Cardiac muscle cell (in vitro differentiated cells and primary cell): Measurements from ENCODE around the gene PP2D1. TPM values are rescaled to one million over a fixed set of nuclear protein-coding genes. Genes with fewer than 3 reads are reported as not detected.
"Not testable (repeated sequence)": the region's sequence is repeated elsewhere in the genome, so short reads cannot be mapped to it uniquely, and the experiment has no call there.

ENCODE experiments used
- DNase-seq, 2 donors: peaks; one replicate each; pipeline versions ENCODE4 v3.0.0 to v3.0.0-alpha.2; 2010 to 2017; ENCODE audit warnings: low read depth in 1 of 2, low spot score in 1 of 2
- H3K27ac ChIP-seq: fragments of 200-600 bp; sonication (generic); 2 replicates; pipeline ENCODE4 v1.5.1; 2016
- H3K27me3 ChIP-seq: fragments of 200-600 bp; sonication (generic); 2 replicates; pipeline ENCODE4 v1.6.0; 2016; ENCODE audit warnings: control low read depth
- H3K36me3 ChIP-seq: fragments of 200-600 bp; sonication (generic); 2 replicates; pipeline ENCODE4 v1.5.1; 2016; ENCODE audit warnings: control low read depth
- H3K4me1 ChIP-seq: fragments of 200-600 bp; sonication (generic); 2 replicates; pipeline ENCODE4 v1.8.1; 2017; ENCODE audit warnings: low read depth, mild to moderate bottlenecking, mixed run types
- H3K4me3 ChIP-seq: fragments of 200-600 bp; sonication (generic); 2 replicates; pipeline ENCODE4 v1.5.1; 2016; ENCODE audit warnings: mild to moderate bottlenecking
- H3K9me3 ChIP-seq: fragments of 200-600 bp; sonication (generic); 2 replicates; pipeline ENCODE4 v1.5.1; 2017; ENCODE audit warnings: low read depth, mild to moderate bottlenecking, control low read depth
- CTCF ChIP-seq: IDR thresholded peaks from 2 replicates; pipeline ENCODE4 v1.5.1; 2012; ENCODE audit warnings: low read depth, mild to moderate bottlenecking, low read length
- polyA plus RNA-seq: library from polyadenylated mRNA; unstranded; fragments of >200 nt; fragmentation: Nextera tagmentation; extraction: Ambion mirVana; gene quantifications from 2 replicates; pipeline ENCODE4 v1.2.1, GENCODE V29; 2016
- total RNA-seq: library from RNA; depleted of rRNA; stranded (reverse); fragments of >200 nt; gene quantifications from 2 replicates; pipeline ENCODE4 v1.2.3, GENCODE V29; 2016

Gene PP2D1
- total and polyA plus RNA-seq, 2 experiments from 2014 or later: 0.13 TPM; not detected in 1

- H3K27me3 ChIP-seq: no peaks in the 10 kb centered on the region
- no peak for TF ChIP-seq CTCF
- peaks cover 21% of the 10 kb centered on the region for H3K4me1 ChIP-seq
- no peaks in the 10 kb centered on the region for H3K9me3 ChIP-seq
- DNase-seq: peak in 1 of 2 donors; percentile 19
- H3K4me3 ChIP-seq: peak overlapping the region; percentile 60
- peak overlapping the region; percentile 84 for H3K27ac ChIP-seq
- no peaks in the 10 kb centered on the region for H3K36me3 ChIP-seq
Measured at GRCh38 chr3:20038699-20039465, 26.8 kb upstream of the PP2D1 start.

- H3K36me3 ChIP-seq: no peaks in the 10 kb centered on the region
- no peak overlapping the region for H3K27ac ChIP-seq
- no peak overlapping the region for H3K4me3 ChIP-seq
- TF ChIP-seq CTCF: peak; percentile 3
- peaks cover 16% of the 10 kb centered on the region for H3K4me1 ChIP-seq
- H3K27me3 ChIP-seq: no peaks in the 10 kb centered on the region
- no peaks in the 10 kb centered on the region for H3K9me3 ChIP-seq
- no peak for DNase-seq
Measured at GRCh38 chr3:20037255-20037996, 25.4 kb upstream of the PP2D1 start.

- Histone ChIP-seq H3K4me1 (peaks cover 11% of the 10 kb centered on the region), H3K27ac (no peak overlapping the region), H3K9me3 (no peaks in the 10 kb centered on the region), H3K4me3 (no peak overlapping the region), H3K27me3 (no peaks in the 10 kb centered on the region), H3K36me3 (no peaks in the 10 kb centered on the region)
- no peak for DNase-seq
- TF ChIP-seq CTCF: no peak
Measured at GRCh38 chr3:20035019-20035418, 23.0 kb upstream of the PP2D1 start.

GRCh38 chr3:20031939-20032338 is 19.9 kb upstream of the PP2D1 start:
- not testable (repeated sequence) for H3K27me3 ChIP-seq, H3K9me3 ChIP-seq, H3K36me3 ChIP-seq, H3K27ac ChIP-seq, DNase-seq, H3K4me1 ChIP-seq, H3K4me3 ChIP-seq

- no peaks in the 10 kb centered on the region for H3K9me3 ChIP-seq
- no peaks in the 10 kb centered on the region for H3K36me3 ChIP-seq
- no peak for TF ChIP-seq CTCF
- no peaks in the 10 kb centered on the region for H3K27me3 ChIP-seq
- no peak overlapping the region for H3K4me3 ChIP-seq
- no peak overlapping the region for H3K27ac ChIP-seq
- no peak for DNase-seq
- H3K4me1 ChIP-seq: peaks cover 3% of the 10 kb centered on the region
Measured at GRCh38 chr3:20028905-20029331, 16.9 kb upstream of the PP2D1 start.

GRCh38 chr3:20027136-20027535 is 15.1 kb upstream of the PP2D1 start:
- Histone ChIP-seq H3K36me3 (no peaks in the 10 kb centered on the region), H3K27me3 (no peaks in the 10 kb centered on the region), H3K4me1 (peaks cover 16% of the 10 kb centered on the region), H3K27ac (no peak overlapping the region), H3K9me3 (no peaks in the 10 kb centered on the region), H3K4me3 (no peak overlapping the region)
- TF ChIP-seq CTCF: no peak
- DNase-seq: no peak
